Keratinocyte (primary cell): ENCODE measurements around the gene C2orf92. TPM values are rescaled to one million over a fixed set of nuclear protein-coding genes. Genes with fewer than 3 reads are reported as not detected.

Experiments
- DNase-seq: peaks from one replicate; pipeline ENCODE4 v3.0.0-alpha.2; 2011; ENCODE audit warnings: low read depth, missing footprints, low spot score
- FAIRE-seq: peaks from 2 replicates; lab custom pipeline; 2011; peaks lifted over from hg19 to GRCh38; lab: Jason Lieb, UNC
- H2AFZ ChIP-seq: 2 replicates; pipeline ENCODE4 v1.6.0; 2012; ENCODE audit warnings: low read length, control low read depth, inconsistent platforms; ENCODE audit not compliant: control insufficient read depth
- H3K27ac ChIP-seq: 2 replicates; pipeline ENCODE4 v1.5.1; 2011; ENCODE audit warnings: low read length; ENCODE audit not compliant: control insufficient read depth, insufficient read depth
- H3K27me3 ChIP-seq: 3 replicates; pipeline ENCODE4 v1.6.0; 2011; ENCODE audit warnings: low read length; ENCODE audit not compliant: control insufficient read depth, insufficient read depth; ENCODE audit errors: extremely low read depth
- H3K36me3 ChIP-seq, 2 experiments: 2 replicates in 1 of 2; 3 replicates in 1 of 2; pipeline ENCODE4 v1.5.1; 2011; ENCODE audit warnings: low read length in 2 of 2, mild to moderate bottlenecking in 1 of 2; ENCODE audit not compliant: control insufficient read depth in 2 of 2, insufficient read depth in 2 of 2; ENCODE audit errors: extremely low read depth in 1 of 2
- H3K4me1 ChIP-seq: 3 replicates; pipeline ENCODE4 v1.5.1; 2011; ENCODE audit warnings: low read length; ENCODE audit not compliant: control insufficient read depth, insufficient read depth; ENCODE audit errors: extremely low read depth
- H3K4me2 ChIP-seq: 3 replicates; pipeline ENCODE4 v1.6.0; 2011; ENCODE audit warnings: low read depth, low read length; ENCODE audit not compliant: control insufficient read depth, insufficient read depth; ENCODE audit errors: extremely low read depth
- H3K4me3 ChIP-seq, 3 experiments: fragments of 200-600 bp in 1 of 3; sonication (generic) in 1 of 3; 2 replicates in 2 of 3; 3 replicates in 1 of 3; pipeline ENCODE4 v1.5.1; 2011 to 2016; ENCODE audit warnings: low read length in 3 of 3, mild to moderate bottlenecking in 3 of 3, control low read depth in 2 of 3, inconsistent platforms in 1 of 3, low read depth in 1 of 3, mixed read lengths in 1 of 3, mixed run types in 1 of 3, moderate library complexity in 1 of 3; ENCODE audit not compliant: control insufficient read depth in 2 of 3, insufficient read depth in 2 of 3; ENCODE audit errors: extremely low read depth in 1 of 3
- H3K79me2 ChIP-seq: 2 replicates; pipeline ENCODE4 v1.6.0; 2012; ENCODE audit warnings: low read length; ENCODE audit not compliant: control insufficient read depth, insufficient read depth
- H3K9ac ChIP-seq: 3 replicates; pipeline ENCODE4 v1.6.0; 2011; ENCODE audit warnings: low read length; ENCODE audit not compliant: control insufficient read depth, insufficient read depth; ENCODE audit errors: extremely low read depth
- H3K9me1 ChIP-seq: 3 replicates; pipeline ENCODE4 v1.6.0; 2011; ENCODE audit warnings: low read length; ENCODE audit not compliant: control insufficient read depth, insufficient read depth; ENCODE audit errors: extremely low read depth
- H3K9me3 ChIP-seq: 2 replicates; pipeline ENCODE4 v1.5.1; 2012; ENCODE audit warnings: low read depth, low read length; ENCODE audit not compliant: control insufficient read depth
- H4K20me1 ChIP-seq: 3 replicates; pipeline ENCODE4 v1.6.0; 2011; ENCODE audit warnings: low read length; ENCODE audit not compliant: control insufficient read depth, insufficient read depth; ENCODE audit errors: extremely low read depth
- CTCF ChIP-seq, 3 experiments: IDR thresholded peaks in 1 of 3; conservative IDR thresholded peaks in 1 of 3; optimal IDR thresholded peaks in 1 of 3; 2 replicates in 2 of 3; 3 replicates in 1 of 3; pipeline versions ENCODE3 to v1.5.1; 2011; ENCODE audit warnings: low read length in 3 of 3, mild to moderate bottlenecking in 3 of 3, moderate library complexity in 2 of 3, control low read depth in 1 of 3, inconsistent platforms in 1 of 3; ENCODE audit not compliant: insufficient read depth in 2 of 3; ENCODE audit errors: extremely low read depth in 1 of 3
- EZH2 ChIP-seq: IDR thresholded peaks from one replicate; pipeline ENCODE4 v1.6.1; 2012; ENCODE audit warnings: inconsistent platforms, mild to moderate bottlenecking, low read length, moderate library complexity
- dilution Hi-C: fragments of 300-500 bp; cut with MboI; formaldehyde crosslinking; loops from one replicate; pipeline ENCODE4 v1.7.0; 2020; ENCODE audit warnings: low sequenced_read_pairs; ENCODE audit not compliant: extremely low pct_ligation_motif_present
- polyA plus RNA-seq, 5 experiments: library from polyadenylated mRNA; depleted of rRNA in 3 of 5; stranded (reverse) in 3 of 5; stranded (forward) in 1 of 5; unstranded in 1 of 5; fragments of >200 nt; gene quantifications; 1 replicate in 1 of 5; 2 replicates in 3 of 5; 3 replicates in 1 of 5; pipeline versions ENCODE4 v1.2.1 to v1.2.3, GENCODE V29; 2011 to 2012; ENCODE audit warnings: missing spikeins in 2 of 5, low read depth in 1 of 5, low replicate concordance in 1 of 5

The C2orf92 gene
- polyA plus RNA-seq, 1 donor (not counting 4 experiments of a cell fraction or from before 2014, with no cell fraction given) = 1.6 TPM

GRCh38 chr2:97653473-97653872, 16.0 kb upstream of the C2orf92 start:
- Histone ChIP-seq H2AFZ (no peak overlapping the region), H4K20me1 (no peaks in the 10 kb centered on the region), H3K9me1 (no peaks in the 10 kb centered on the region), H3K27me3 (no peaks in the 10 kb centered on the region), H3K4me1 (no peaks in the 10 kb centered on the region), H3K9me3 (peaks cover 2% of the 10 kb centered on the region), H3K4me2 (no peak overlapping the region), H3K79me2 (no peaks in the 10 kb centered on the region), H3K27ac (no peak overlapping the region), H3K9ac (no peak overlapping the region), H3K4me3 (no peak overlapping the region), H3K36me3 (peaks cover 10 to 13% of the 10 kb centered on the region in 2 experiments)
- dilution Hi-C loops = no loop called here
- DNase-seq (no peak), FAIRE-seq (no peak)
- no peak for TF ChIP-seq EZH2
- no peak for TF ChIP-seq CTCF (optimal IDR thresholded peaks at IDR 0.05 in 1 of 3, IDR thresholded peaks at IDR 0.05 in 1 of 3, conservative IDR thresholded peaks at IDR 0.05 in 1 of 3; ENCODE audit: extremely low read depth in 1 of 3, insufficient read depth in 2 of 3, low read length in 3 of 3)

- Histone ChIP-seq H3K27me3 (no peaks in the 10 kb centered on the region), H3K9ac (no peak overlapping the region), H3K4me1 (no peaks in the 10 kb centered on the region), H3K4me3 (no peak overlapping the region), H4K20me1 (no peaks in the 10 kb centered on the region), H3K27ac (no peak overlapping the region), H3K9me1 (no peaks in the 10 kb centered on the region), H3K9me3 (peaks cover 2% of the 10 kb centered on the region), H3K36me3 (peaks cover 11 to 17% of the 10 kb centered on the region in 2 experiments), H3K79me2 (no peaks in the 10 kb centered on the region), H3K4me2 (no peak overlapping the region), H2AFZ (no peak overlapping the region)
- TF ChIP-seq CTCF (optimal IDR thresholded peaks at IDR 0.05 in 1 of 3, IDR thresholded peaks at IDR 0.05 in 1 of 3, conservative IDR thresholded peaks at IDR 0.05 in 1 of 3; ENCODE audit: extremely low read depth in 1 of 3, insufficient read depth in 2 of 3, low read length in 3 of 3) = no peak
- TF ChIP-seq EZH2 = no peak
- no peak for DNase-seq
- dilution Hi-C loops = no loop called here
- no peak for FAIRE-seq
These were observed 15.6 kb upstream of the C2orf92 start for GRCh38 chr2:97653874-97654273.
